GM18909 (cell line): ENCODE measurements around the gene NPC1.

ENCODE experiments used
- ATAC-seq: cut with Tn5 transposase; IDR thresholded peaks from one replicate; pipeline ENCODE4 v1.9.1; 2021; ENCODE audit warnings: mild to moderate bottlenecking; ENCODE audit not compliant: unreplicated experiment, poor library complexity

Gene NPC1

GRCh38 chr18:23552505-23552904 is 33.8 kb downstream of the NPC1 start:
- ATAC-seq = no peak

- no peak for ATAC-seq
Observed at GRCh38 chr18:23551978-23552377, 34.3 kb downstream of the NPC1 start.

DNA sequence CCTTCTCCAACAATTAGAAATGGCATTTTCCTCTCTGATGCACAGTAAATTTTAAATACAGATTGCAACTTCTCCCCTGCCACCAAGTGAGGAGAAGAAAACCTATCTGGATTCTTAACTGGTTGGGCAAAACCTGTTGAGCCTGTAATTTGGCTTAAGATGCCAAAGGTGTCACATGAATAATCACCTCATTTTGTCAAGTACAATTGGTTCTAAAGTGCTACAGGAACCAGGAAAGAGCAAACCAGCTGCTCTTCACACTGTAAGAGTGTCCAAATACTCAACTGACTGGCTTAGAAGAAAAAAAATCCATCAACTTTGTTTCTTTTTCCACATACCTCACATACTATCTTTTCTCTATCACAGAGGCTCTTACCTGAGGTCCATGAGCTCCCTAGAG is 35.4 kb downstream of the NPC1 start:
- ATAC-seq = no peak

DNA sequence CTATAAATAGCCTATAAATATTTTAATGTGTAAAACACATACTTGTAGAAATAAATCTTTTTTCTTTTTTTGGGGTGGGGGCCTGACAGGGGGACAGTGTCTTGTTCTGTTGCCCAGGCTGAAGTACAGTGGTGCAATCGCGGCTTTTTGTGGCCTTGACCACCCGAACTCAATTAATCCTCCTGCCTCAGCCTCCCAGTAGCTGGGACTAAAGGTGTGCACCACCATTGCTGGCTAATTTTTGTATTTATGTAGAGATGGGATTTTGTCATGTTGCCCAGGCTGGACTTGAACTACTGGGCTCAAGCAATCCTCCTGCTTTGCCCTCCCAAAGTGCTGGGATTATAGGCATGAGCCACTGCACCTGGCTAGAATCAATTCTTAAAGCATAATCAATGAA is 37.6 kb downstream of the NPC1 start:
- ATAC-seq = no peak

- no peak for ATAC-seq
Observed at GRCh38 chr18:23548275-23548674, 38.0 kb downstream of the NPC1 start.

- ATAC-seq = no peak
Observed at GRCh38 chr18:23547846-23548245, 38.5 kb downstream of the NPC1 start.

GRCh38 chr18:23547306-23547705 is 39.0 kb downstream of the NPC1 start:
- ATAC-seq = no peak

- ATAC-seq = no peak
Observed at GRCh38 chr18:23545247-23545789, 41.0 kb downstream of the NPC1 start.

DNA sequence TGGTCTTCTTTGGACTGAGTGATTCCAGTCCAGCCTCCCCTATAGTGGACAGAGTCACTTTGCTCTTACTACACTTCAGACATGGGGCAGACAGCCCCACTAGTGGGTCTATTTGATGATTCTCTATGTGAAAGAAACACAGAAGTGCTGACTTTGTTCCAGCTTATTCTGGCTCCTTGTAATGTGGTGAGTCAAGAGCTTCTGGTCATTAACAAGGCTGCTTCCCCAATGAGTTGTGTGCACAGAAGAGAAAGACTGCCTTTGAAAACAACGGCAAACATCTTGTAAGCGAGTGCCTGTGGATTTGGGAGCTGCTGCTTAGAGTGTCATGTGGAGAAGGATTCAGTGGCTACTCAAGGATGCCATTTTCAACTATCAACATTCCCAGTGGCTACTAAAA is 43.8 kb downstream of the NPC1 start:
- no peak for ATAC-seq

- ATAC-seq = no peak
Observed at GRCh38 chr18:23541349-23542093, 44.8 kb downstream of the NPC1 start.

GRCh38 chr18:23540867-23541266 is 45.4 kb downstream of the NPC1 start:
- peak; percentile 74 for ATAC-seq

- ATAC-seq = no peak
Observed at GRCh38 chr18:23539911-23540525, 46.3 kb downstream of the NPC1 start.

GRCh38 chr18:23539296-23539695 is 47.0 kb downstream of the NPC1 start:
- no peak for ATAC-seq

DNA sequence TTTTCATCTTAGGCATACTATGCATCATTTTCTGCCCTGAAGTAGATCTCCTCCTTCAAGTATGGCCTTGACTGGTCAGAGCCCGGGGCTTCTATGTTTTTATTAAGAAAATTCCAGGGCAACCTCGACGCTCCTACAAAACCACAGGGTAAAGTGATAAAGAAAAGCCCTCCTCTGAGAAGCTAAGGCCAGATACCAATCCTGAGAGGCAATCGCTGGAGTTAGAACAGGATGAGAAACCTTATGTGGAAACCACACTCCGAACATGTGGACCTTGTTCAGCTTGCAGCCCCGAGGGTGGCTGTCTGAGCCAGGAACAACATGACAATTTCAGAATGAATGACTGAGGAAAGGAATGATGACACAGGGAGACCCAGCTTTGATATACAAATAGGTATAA is 47.4 kb downstream of the NPC1 start:
- ATAC-seq = no peak

DNA sequence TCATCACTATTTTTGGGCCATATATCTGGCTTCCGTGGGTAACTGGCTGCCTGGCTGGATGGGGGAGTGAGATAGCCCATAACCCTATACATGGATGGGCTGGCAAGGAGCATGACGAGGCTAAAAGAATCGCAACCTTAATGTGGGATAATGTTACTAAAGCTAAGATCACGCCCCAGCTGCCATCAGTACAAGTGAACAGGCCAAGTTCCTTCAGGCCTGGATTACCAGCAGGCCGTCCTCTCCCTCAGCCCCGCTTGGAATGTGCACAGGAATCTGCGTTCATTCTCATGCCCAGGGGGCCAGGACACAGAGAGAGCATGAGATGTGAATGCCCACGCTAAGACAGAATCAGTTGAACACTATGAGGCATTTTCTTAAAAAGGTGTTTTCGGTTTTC is 48.3 kb downstream of the NPC1 start:
- ATAC-seq = no peak

- no peak for ATAC-seq
Observed at GRCh38 chr18:23537274-23537673, 49.0 kb downstream of the NPC1 start.

- no peak for ATAC-seq
Observed at GRCh38 chr18:23536204-23536603, 50.1 kb downstream of the NPC1 start.

- ATAC-seq = no peak
Observed at GRCh38 chr18:23534276-23534675, 52.0 kb downstream of the NPC1 start.

- ATAC-seq = no peak
Observed at GRCh38 chr18:23532848-23533247, 53.5 kb downstream of the NPC1 start.

GRCh38 chr18:23531912-23532311 is 54.4 kb downstream of the NPC1 start:
- ATAC-seq = no peak

GRCh38 chr18:23530195-23530594 is 56.1 kb downstream of the NPC1 start:
- ATAC-seq = no peak

- ATAC-seq = no peak
Observed at GRCh38 chr18:23529604-23530003, 56.7 kb downstream of the NPC1 start.
